Activated T-cell treated with anti-CD3 and anti-CD28 coated beads, Interleukin-2, amount 50 U/mL, for 4 hours (primary cell): Measurements from ENCODE around the gene P3R3URF. TPM values are rescaled to one million over a fixed set of nuclear protein-coding genes. Genes with fewer than 3 reads are reported as not detected.
"Not testable (repeated sequence)": the region's sequence is repeated elsewhere in the genome, so short reads cannot be mapped to it uniquely, and the experiment has no call there.

ENCODE experiments used
- ATAC-seq, 2 donors: fragments of 200-7000 bp; cut with Tn5 transposase; one replicate each; pipeline ENCODE4 v1.10.0; 2021
- DNase-seq: peaks from one replicate; pipeline ENCODE4 v3.0.0-alpha.2; 2020
- H3K27me3 Mint-ChIP-seq: one replicate; pipeline ENCODE4 v1.8.0; 2021; ENCODE audit warnings: low read depth, mixed read lengths
- H3K36me3 Mint-ChIP-seq: one replicate; pipeline ENCODE4 v1.8.0; 2022; ENCODE audit warnings: mixed read lengths; ENCODE audit not compliant: insufficient read depth
- H3K4me1 Mint-ChIP-seq: one replicate; pipeline ENCODE4 v1.8.0; 2021; ENCODE audit warnings: low read depth, mixed read lengths
- H3K4me3 Mint-ChIP-seq: one replicate; pipeline ENCODE4 v1.8.0; 2021; ENCODE audit warnings: mild to moderate bottlenecking, moderate library complexity, mixed read lengths
- H3K9me3 Mint-ChIP-seq: one replicate; pipeline ENCODE4 v1.8.0; 2021; ENCODE audit warnings: mixed read lengths
- total RNA-seq, 3 donors: library from RNA; stranded (reverse); gene quantifications; one replicate each; pipeline ENCODE4 v1.2.1, GENCODE V29; 2021

The P3R3URF gene
- not detected for total RNA-seq

DNA sequence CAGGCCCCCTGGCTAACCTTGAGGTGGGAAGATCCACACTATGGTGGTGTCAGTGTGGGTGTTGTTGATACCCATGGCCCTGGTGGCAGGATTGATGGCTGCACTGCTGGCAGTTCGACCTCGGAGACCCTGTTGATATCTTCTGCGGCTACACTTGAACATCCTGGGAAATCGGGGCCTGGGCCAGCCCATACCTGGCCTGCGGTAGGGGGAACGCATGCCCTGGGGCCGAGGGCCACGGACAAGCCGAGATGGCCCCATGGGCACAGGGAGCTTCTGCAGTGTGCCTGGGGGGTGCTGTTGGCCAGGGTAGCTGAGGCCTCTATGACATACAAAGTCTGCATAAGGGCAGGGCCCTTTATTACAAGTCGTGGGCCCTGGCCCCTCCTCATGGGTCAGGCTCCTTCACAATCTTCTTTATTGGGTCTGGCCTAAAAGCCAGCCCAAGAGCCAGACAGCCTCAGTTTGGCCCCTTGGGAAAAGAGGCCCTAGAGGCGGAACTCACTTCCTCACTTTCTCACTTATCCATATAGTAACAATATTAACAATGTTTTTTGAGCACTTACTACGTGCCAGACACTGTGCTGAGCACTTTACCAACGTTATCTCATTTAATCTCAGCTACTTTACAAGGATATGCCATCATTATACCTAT, at the start of gene P3R3URF:
TSS of gene P3R3URF (minus strand) at position 278 of the 655 bp plus-strand sequence. CDS start at position 261, 17 bp downstream.
- Mint-ChIP-seq H3K36me3 (no peaks in the 10 kb centered on the region), H3K27me3 (peaks cover 2% of the 10 kb centered on the region), H3K4me1 (no peaks in the 10 kb centered on the region), H3K4me3 (no peak within 1 kb of the TSS), H3K9me3 (no peaks in the 10 kb centered on the region)
- DNase-seq (no peak), ATAC-seq (no peak)

GRCh38 chr1:46224966-46225365, 48.7 kb upstream of the P3R3URF start:
- Mint-ChIP-seq H3K4me3 (no peak overlapping the region), H3K4me1 (peaks cover 2% of the 10 kb centered on the region), H3K27me3 (peaks cover 2% of the 10 kb centered on the region), H3K36me3 (no peaks in the 10 kb centered on the region), H3K9me3 (no peaks in the 10 kb centered on the region)
- ATAC-seq: no peak
- no peak for DNase-seq

GRCh38 chr1:46223472-46223943, 47.2 kb upstream of the P3R3URF start:
- DNase-seq (peak; percentile 45), ATAC-seq (peak; percentile 98)
- H3K9me3 Mint-ChIP-seq: no peaks in the 10 kb centered on the region
- H3K27me3 Mint-ChIP-seq: peaks cover 2% of the 10 kb centered on the region
- H3K4me3 Mint-ChIP-seq: no peak overlapping the region
- no peaks in the 10 kb centered on the region for H3K36me3 Mint-ChIP-seq
- H3K4me1 Mint-ChIP-seq: peaks cover 2% of the 10 kb centered on the region

DNA sequence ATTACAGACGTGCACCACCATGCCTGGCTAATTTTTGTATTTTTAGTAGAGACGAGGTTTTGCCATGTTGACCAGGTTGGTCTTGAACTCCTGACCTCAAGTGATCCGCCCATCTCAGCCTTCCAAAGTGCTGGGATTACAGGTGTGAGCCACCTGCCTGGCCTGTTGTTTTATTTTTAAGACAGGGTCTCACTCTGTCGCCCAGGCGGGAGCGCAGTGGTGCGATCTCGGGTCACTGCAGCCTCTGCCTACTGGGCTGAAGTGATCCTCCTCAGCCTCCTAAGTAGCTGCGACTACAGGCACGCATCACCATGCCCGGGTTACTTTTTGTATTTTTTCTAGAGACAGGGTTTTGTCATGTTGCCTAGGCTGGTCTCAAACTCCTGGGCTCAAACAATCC, 46.8 kb upstream of the P3R3URF start:
- not testable (repeated sequence) for ATAC-seq

GRCh38 chr1:46221749-46222148, 45.5 kb upstream of the P3R3URF start:
- DNase-seq: no peak
- Mint-ChIP-seq H3K4me1 (peaks cover 2% of the 10 kb centered on the region), H3K27me3 (peaks cover 2% of the 10 kb centered on the region), H3K4me3 (no peak overlapping the region), H3K36me3 (no peaks in the 10 kb centered on the region), H3K9me3 (no peaks in the 10 kb centered on the region)
- no peak for ATAC-seq

More for the DNA sequence above, 46.8 kb upstream of the P3R3URF start:
- H3K36me3 Mint-ChIP-seq, DNase-seq, H3K27me3 Mint-ChIP-seq, H3K4me3 Mint-ChIP-seq, H3K9me3 Mint-ChIP-seq, H3K4me1 Mint-ChIP-seq: not testable (repeated sequence)

GRCh38 chr1:46220808-46221207, 44.5 kb upstream of the P3R3URF start:
- Mint-ChIP-seq H3K4me3 (no peak overlapping the region), H3K36me3 (no peaks in the 10 kb centered on the region), H3K4me1 (peaks cover 2% of the 10 kb centered on the region), H3K27me3 (peaks cover 2% of the 10 kb centered on the region), H3K9me3 (no peaks in the 10 kb centered on the region)
- DNase-seq (no peak), ATAC-seq (no peak)

DNA sequence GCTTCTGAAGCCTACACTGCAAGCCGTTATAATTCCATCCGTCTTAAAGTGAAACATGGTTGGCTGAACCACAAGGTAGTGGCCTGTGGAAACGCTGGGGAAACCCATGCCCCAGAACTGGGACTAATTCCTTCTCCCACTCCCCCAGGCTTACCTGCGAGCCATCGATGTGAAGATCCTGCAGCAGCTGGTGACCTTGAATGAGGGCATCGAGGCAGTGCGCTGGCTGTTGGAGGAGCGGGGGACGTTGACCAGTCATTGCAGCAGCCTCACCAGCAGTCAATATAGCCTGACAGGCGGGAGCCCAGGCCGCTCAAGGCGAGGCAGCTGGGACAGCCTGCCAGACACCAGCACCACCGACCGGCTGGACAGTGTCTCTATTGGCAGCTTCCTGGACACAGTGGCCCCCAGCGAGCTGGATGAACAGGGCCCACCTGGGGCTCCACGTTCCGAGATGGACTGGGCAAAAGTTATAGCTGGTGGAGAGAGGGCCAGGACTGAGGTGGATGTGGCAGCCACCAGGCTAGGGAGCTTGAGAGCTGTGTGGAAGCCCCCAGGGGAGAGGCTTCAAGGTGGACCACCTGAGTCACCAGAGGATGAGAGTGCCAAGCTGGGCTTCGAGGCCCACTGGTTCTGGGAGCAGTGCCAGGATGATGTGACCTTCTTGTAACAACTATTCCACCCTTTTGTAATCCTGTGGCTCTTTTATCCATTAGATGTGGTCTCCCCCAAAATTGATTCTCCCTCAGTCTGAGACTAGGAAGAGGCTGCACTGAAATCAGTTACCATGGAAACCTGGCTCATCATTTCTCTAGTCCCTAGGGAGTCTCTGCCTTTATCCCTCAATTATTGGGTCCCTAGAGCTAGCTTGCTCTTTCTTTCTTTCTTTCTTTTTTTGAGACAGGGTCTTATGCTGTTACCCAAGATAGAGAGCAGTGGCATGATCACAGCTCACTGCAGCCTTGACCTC, 43.5 kb upstream of the P3R3URF start:
- Mint-ChIP-seq H3K4me3 (no peak overlapping the region), H3K9me3 (no peaks in the 10 kb centered on the region), H3K27me3 (peaks cover 2% of the 10 kb centered on the region), H3K36me3 (no peaks in the 10 kb centered on the region), H3K4me1 (peaks cover 2% of the 10 kb centered on the region)
- ATAC-seq: no peak
- DNase-seq: no peak

GRCh38 chr1:46218443-46218842, 42.2 kb upstream of the P3R3URF start:
- Mint-ChIP-seq H3K36me3 (no peaks in the 10 kb centered on the region), H3K9me3 (no peaks in the 10 kb centered on the region), H3K4me1 (no peaks in the 10 kb centered on the region), H3K4me3 (no peak overlapping the region), H3K27me3 (peaks cover 2% of the 10 kb centered on the region)
- no peak for ATAC-seq
- DNase-seq: no peak

DNA sequence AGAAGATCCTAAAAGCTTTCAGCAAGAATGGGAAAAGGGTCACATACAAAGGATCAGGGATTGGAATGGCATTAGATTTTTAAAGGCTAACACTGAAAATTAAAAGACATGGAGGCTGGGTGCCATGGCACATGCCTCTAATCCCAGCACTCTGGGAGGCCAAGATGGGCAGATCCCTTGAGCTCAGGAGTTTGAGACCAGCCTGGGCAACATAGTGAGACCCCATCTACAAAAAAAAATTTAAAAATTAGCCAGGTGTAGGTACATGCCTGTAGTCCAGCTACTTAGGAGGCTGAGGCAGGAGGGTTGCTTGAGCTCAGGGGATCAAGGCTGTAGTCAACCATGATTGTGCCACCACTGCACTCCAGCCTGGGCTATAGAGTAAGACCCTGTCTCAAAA, 39.2 kb upstream of the P3R3URF start:
- Mint-ChIP-seq H3K4me3 (no peak overlapping the region), H3K9me3 (no peaks in the 10 kb centered on the region), H3K27me3 (peaks cover 2% of the 10 kb centered on the region), H3K4me1 (no peaks in the 10 kb centered on the region), H3K36me3 (no peaks in the 10 kb centered on the region)
- no peak for ATAC-seq
- DNase-seq: no peak

GRCh38 chr1:46211051-46211450, 34.8 kb upstream of the P3R3URF start:
- no peaks in the 10 kb centered on the region for H3K27me3 Mint-ChIP-seq
- H3K4me3 Mint-ChIP-seq: no peak overlapping the region
- ATAC-seq: no peak
- H3K36me3 Mint-ChIP-seq: no peaks in the 10 kb centered on the region
- no peaks in the 10 kb centered on the region for H3K9me3 Mint-ChIP-seq
- H3K4me1 Mint-ChIP-seq: no peaks in the 10 kb centered on the region
- DNase-seq: no peak

- Mint-ChIP-seq H3K4me3 (no peak overlapping the region), H3K27me3 (no peaks in the 10 kb centered on the region), H3K4me1 (no peaks in the 10 kb centered on the region), H3K9me3 (no peaks in the 10 kb centered on the region), H3K36me3 (no peaks in the 10 kb centered on the region)
- ATAC-seq (no peak), DNase-seq (no peak)
Observed at GRCh38 chr1:46210561-46210960, 34.3 kb upstream of the P3R3URF start.

DNA sequence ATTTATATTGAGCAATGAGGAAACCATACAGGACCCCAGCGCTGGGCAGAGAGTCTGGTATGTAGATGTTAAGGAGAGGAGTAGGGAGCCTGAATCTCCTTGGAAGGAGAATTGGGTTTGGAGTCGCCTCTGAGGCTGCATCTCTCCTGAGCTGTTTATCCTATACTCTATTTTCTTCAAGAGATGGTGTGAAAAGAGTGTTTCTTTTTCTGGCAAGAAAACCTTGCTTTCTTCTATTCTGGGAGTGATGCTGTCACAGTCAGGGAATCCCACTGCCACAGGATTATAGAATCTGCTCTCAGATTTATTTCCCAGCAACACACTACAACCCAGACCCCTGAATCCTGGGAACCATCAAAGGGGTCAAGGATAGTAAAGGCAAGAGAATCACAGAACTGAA, 30.1 kb upstream of the P3R3URF start:
- ATAC-seq: no peak
- H3K4me1 Mint-ChIP-seq: peaks cover 4% of the 10 kb centered on the region
- no peak for DNase-seq
- no peaks in the 10 kb centered on the region for H3K36me3 Mint-ChIP-seq
- no peak overlapping the region for H3K4me3 Mint-ChIP-seq
- no peaks in the 10 kb centered on the region for H3K27me3 Mint-ChIP-seq
- H3K9me3 Mint-ChIP-seq: no peaks in the 10 kb centered on the region

DNA sequence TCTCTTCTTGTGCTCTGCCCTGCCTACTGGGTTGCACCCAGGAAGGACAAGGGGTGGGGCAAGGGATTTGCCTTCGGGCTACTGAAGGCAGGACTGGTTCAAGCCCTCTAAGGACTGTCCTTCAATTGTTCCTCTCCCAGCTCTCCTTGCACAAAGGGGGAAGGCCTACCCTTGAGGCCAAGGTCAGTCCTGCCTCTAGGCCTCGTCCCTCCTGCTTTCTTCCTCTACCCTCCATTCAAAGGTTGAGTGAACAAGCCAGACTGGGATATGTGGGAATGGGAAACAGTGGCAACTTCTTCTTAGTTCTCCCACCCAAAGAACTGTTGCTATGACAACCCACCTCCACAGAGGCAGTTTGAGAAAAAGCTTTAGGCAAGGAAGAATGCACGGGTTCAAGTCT, 29.5 kb upstream of the P3R3URF start:
- no peaks in the 10 kb centered on the region for H3K9me3 Mint-ChIP-seq
- no peaks in the 10 kb centered on the region for H3K27me3 Mint-ChIP-seq
- no peak overlapping the region for H3K4me3 Mint-ChIP-seq
- no peaks in the 10 kb centered on the region for H3K36me3 Mint-ChIP-seq
- DNase-seq: no peak
- H3K4me1 Mint-ChIP-seq: peaks cover 4% of the 10 kb centered on the region
- ATAC-seq: no peak

DNA sequence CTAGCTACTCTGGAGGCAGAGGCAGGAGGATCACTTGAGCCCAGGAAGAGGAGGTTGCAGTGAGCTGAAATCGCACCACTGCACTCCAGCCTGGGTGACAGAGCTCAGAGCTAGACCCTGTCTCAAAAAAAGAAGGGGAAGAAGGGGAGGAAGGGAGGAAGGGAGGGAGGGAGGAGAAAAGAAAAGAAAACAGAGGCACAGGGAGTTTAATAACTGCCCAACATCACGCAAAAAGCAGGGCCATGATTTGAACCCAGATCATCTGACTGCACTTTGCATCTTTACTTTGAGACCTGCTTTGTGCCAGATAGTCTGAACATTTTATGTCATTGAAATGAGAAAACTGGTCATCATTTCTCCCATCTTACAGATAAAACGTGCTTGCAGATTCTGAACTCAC, 28.9 kb upstream of the P3R3URF start:
- DNase-seq: no peak
- Mint-ChIP-seq H3K4me3 (no peak overlapping the region), H3K27me3 (no peaks in the 10 kb centered on the region), H3K9me3 (no peaks in the 10 kb centered on the region), H3K4me1 (peaks cover 4% of the 10 kb centered on the region), H3K36me3 (no peaks in the 10 kb centered on the region)
- no peak for ATAC-seq

GRCh38 chr1:46204406-46204742, 28.1 kb upstream of the P3R3URF start:
- ATAC-seq: no peak
- Mint-ChIP-seq H3K27me3 (no peaks in the 10 kb centered on the region), H3K4me1 (peaks cover 6% of the 10 kb centered on the region), H3K9me3 (no peaks in the 10 kb centered on the region), H3K36me3 (no peaks in the 10 kb centered on the region), H3K4me3 (peak overlapping the region; percentile 31)
- DNase-seq: no peak
